ENCODE data around the gene C6.

DNA sequence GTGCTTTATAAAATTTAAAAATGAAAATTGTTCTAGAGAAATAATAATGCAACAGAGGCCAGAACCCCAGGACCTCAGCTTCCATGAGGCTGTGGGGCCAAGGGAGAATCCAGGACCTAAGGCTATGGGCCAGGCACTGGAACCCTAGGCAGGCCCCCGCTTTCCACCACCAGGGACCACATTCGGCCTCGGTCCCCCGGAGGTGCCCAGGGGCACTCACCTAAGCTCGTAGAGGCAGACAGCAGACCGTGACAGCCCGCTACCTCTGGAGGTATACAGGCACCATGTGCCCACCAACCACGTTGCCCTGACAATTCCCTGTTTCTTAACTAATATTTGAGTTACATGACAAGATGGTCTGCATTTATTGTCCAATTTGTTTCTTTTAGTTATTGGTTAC is 92.7 kb downstream of the C6 start:
- no peak for TF ChIP-seq TCF12 (IDR thresholded peaks at IDR 0.05; ENCODE audit: low read depth, low read length)
- TF ChIP-seq RBBP5 (IDR thresholded peaks at IDR 0.05; ENCODE audit: borderline replicate concordance, low read depth, low read length) = no peak
- no peak for TF ChIP-seq MAFK (IDR thresholded peaks at IDR 0.05; ENCODE audit: low read depth, low read length)
- TF ChIP-seq, protein P1, sequence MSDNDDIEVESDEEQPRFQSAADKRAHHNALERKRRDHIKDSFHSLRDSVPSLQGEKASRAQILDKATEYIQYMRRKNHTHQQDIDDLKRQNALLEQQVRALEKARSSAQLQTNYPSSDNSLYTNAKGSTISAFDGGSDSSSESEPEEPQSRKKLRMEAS (IDR thresholded peaks at IDR 0.05) = no peak
- TF ChIP-seq, protein P2, sequence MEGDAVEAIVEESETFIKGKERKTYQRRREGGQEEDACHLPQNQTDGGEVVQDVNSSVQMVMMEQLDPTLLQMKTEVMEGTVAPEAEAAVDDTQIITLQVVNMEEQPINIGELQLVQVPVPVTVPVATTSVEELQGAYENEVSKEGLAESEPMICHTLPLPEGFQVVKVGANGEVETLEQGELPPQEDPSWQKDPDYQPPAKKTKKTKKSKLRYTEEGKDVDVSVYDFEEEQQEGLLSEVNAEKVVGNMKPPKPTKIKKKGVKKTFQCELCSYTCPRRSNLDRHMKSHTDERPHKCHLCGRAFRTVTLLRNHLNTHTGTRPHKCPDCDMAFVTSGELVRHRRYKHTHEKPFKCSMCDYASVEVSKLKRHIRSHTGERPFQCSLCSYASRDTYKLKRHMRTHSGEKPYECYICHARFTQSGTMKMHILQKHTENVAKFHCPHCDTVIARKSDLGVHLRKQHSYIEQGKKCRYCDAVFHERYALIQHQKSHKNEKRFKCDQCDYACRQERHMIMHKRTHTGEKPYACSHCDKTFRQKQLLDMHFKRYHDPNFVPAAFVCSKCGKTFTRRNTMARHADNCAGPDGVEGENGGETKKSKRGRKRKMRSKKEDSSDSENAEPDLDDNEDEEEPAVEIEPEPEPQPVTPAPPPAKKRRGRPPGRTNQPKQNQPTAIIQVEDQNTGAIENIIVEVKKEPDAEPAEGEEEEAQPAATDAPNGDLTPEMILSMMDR (IDR thresholded peaks at IDR 0.05; ENCODE audit: control extremely low read depth in 1 of 3, insufficient read depth in 1 of 3, low read depth in 1 of 3, low read length in 3 of 3) = no peak
- no peak for TF ChIP-seq RAD21 (IDR thresholded peaks at IDR 0.05 in 1 of 2, conservative IDR thresholded peaks at IDR 0.05 in 1 of 2; ENCODE audit: low read depth in 2 of 2, low read length in 2 of 2)
- no peak for TF ChIP-seq POLR2A (IDR thresholded peaks at IDR 0.05; ENCODE audit: control extremely low read depth in 1 of 2, low read depth in 2 of 2, low read length in 2 of 2)
- no peak for TF ChIP-seq POLR2AphosphoS5 (IDR thresholded peaks at IDR 0.05; ENCODE audit: low read depth, low read length)
- TF ChIP-seq, protein P3, sequence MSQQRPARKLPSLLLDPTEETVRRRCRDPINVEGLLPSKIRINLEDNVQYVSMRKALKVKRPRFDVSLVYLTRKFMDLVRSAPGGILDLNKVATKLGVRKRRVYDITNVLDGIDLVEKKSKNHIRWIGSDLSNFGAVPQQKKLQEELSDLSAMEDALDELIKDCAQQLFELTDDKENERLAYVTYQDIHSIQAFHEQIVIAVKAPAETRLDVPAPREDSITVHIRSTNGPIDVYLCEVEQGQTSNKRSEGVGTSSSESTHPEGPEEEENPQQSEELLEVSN (IDR thresholded peaks at IDR 0.05) = no peak
- no peak for TF ChIP-seq EZH2 (IDR thresholded peaks at IDR 0.05; ENCODE audit: low read depth, low read length, severe bottlenecking)
- TF ChIP-seq SP2 (IDR thresholded peaks at IDR 0.05; ENCODE audit: low read length) = no peak
- no peak for TF ChIP-seq RNF2 (IDR thresholded peaks at IDR 0.05; ENCODE audit: borderline replicate concordance, low read depth, low read length, missing control alignments, poor library complexity, severe bottlenecking)

Measured in H1 (cell line).